GM18858 (cell line): ENCODE results near the gene SLC7A11.
A peak's percentile ranks its signal among the peaks of the same experiment; 100 is the strongest.

Experiments
- ATAC-seq: cut with Tn5 transposase; IDR thresholded peaks from one replicate; pipeline ENCODE4 v1.9.1; 2021; ENCODE audit not compliant: unreplicated experiment

The SLC7A11 gene

DNA sequence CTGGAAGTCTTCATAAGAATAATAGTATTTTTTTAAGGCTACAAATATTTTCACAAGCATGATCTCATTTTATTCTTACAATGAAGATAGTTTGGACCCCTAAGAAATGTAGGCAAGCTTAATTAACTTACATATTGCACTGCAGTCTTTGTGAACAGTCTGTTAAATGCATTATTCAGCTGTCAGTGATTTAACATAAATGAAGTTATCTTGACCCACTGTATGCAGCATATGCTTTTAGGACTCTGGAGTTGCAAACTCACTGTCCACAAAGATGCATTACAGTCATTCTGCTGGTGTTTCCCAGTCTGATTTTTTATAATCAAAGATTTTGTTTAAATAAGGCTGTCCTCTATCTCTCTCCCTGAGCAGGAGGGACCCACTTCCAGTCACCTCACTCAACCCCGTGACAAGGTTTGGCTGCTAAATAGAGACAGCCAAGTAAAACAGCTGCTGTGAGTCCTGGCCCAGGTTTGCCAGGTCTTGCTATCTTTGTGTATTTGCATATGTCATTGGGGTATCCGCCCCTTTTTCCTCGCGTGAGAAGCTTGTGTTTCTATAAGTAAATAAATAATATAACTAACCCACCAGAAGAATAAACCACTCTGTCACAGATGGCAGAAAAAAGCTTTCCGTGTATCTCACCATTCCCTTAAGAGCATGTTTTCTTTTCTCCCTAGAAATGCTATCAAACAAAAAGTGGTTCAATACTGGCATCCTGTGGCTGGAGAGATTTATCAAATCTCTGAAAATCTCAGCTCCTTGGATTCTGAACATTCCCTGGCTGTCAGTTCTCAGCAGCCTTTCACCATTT is 67.0 kb downstream of the SLC7A11 start:
- no peak for ATAC-seq

DNA sequence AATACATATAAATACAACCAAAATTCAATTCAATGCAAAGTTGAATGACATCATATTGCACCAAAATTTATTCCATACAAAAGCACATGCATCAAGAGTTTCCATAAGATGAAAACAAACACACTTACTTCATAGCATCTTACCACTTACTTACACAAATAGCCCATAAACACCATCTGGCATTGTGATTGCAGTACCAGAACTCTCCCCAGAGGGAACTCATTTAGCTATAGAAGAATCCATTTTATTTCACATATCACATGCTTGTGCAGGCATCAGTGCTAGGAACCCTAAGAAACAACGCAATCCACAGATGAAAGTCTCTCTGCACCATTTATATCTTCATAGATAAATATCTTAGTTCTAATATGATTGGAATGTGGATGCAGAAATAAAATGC is 77.9 kb downstream of the SLC7A11 start:
- no peak for ATAC-seq

DNA sequence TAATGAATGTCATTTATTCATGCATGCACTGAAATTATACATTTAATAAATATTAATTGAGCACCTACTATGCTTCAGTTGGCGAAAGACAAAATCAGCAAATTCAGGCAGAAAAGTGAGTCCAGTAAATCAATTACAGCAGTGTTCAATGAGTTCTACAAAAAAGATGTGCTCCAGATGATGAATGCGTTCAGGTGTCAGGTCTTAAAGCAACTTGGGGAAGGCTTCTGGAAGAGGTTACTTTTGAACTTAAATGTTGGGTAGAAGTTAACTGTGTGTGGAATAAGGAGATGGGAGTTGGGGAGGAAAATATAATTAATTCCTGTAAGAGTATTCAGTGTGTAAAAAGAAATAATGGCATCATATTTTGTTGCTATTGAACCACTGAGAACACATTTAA is 79.0 kb downstream of the SLC7A11 start:
- ATAC-seq: no peak

DNA sequence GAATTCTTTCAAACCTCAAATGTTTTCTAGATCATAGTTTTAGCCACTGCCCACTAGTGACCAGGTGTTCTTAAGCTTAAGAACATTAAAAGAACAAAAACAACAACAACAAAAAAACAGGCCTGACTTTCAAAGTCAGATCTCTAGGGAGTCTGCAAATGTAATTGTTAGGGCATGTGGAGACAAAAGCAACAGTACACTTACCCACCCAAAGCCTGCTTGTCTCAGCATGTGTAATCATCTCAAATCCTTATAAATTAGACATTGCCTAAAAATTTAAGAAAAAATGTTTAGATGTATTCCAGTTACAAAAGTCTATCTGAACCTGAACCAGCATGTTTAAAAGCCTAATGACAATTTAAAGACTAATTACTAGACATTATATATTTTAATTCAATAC is 79.9 kb downstream of the SLC7A11 start:
- ATAC-seq: no peak

DNA sequence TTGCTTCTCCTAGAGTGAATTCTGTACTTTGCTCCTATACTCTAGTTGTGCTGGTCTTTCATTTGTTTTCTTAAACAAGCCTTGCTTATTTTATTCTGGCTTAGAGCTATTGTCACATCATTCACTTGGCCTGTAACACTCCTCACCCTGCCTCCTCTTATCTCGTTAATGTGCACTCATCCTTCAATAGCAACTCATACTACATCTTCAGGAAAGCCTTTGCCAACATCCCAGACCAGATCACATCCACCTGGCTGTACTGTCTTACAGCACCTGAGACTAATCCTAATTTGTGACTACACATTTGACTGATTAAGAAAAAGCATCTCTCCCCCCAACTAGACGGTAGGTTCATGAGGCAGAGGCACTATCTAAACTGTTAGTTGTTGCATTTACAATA is 80.8 kb downstream of the SLC7A11 start:
- no peak for ATAC-seq

DNA sequence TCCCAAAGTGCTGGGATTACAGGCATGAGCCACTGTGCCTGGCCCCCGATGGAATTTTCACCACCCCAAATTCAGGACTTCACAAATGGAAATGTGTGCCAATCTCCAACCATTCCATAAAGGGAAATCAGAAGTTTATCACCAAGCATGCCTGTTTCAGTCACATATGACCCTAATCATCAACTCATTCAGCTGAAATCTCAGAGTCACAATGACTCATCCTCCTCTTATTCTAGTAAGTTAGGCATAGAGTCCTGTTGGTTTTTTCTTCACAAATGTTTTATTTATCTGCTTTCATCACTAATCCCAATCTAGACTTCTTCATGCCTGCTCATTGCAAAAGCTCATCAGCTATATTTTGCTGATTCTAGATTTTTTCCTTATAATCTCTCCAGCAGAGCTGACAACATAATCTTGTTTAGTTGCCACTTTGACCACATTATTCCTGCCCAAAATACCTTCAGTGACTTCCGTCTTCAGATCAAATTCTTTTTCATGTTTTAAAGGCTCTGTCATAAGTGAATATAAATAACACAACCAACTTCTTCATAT is 83.3 kb downstream of the SLC7A11 start:
- ATAC-seq: no peak

DNA sequence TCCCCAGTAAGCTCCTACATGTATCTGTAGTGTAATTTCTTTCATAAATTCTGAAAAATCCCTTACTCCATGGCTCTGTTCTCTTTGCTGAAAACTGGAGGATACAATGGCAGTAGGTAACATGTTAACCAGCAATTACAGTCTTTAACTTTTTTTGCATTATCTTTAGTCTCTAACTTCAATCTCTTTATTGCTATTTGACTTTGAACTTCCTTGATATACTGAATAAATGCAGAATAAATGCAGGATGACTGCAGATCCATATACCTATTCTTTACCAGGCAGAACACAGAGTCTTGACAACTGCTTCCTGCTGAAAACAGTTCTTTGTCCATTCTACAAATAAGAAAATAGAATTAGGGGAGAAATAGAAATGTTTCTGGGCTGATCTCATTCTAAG is 101.3 kb downstream of the SLC7A11 start:
- ATAC-seq: no peak

DNA sequence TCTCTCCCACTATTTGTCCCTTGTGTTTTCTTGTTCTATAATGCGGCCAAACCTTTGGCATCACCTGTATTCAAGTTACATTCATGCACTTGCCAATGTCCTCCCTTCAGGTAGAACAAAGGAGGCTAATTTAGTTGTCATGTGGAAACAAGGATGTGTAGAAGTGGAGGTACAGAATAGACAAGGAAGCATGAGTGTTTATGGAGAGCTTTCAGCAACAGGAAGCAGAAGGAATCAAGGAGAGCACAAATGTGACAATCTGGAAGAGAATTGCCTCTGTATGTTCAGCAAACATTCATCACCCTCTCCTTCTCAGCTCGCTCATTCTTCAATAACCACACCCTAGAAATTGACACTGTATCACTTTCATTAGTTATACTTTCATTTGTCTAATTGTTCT is 103.4 kb downstream of the SLC7A11 start:
- no peak for ATAC-seq

DNA sequence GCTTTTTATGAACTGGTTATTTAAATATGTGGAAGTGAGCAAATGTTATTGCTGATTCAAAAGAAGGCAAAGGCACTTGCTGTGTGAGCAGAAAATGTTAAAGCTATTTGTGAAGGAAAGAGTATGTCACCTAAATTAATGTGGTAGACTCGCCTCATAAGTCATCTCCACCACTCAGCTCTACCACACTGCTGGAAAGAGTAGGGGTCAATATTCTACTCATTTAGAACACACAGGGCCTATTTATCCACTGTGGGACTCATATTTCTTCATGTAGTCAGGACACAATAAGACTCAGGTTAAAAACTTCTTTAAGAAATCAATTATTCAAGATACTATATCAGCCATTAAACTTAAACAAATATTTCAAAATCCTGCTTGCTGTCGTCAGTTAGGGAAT is 106.5 kb downstream of the SLC7A11 start:
- ATAC-seq: no peak

DNA sequence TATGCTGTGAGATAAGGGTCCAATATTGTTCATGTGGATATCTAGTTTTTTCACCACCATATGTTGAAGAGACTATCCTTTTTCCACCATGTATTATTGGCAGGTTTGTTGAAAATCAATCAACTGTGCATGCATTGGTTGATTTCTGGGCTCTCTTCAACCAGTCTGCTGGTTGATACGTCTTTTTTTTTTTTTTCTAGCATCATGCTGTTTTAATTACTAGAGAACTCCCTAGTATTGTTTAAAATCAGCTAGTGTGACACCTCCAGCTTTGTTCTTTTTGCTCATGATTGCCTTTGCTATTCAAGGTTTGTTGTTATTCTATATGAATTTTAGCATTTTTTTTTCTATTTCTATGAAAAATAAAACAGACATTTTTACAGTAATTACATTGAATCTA is 123.9 kb downstream of the SLC7A11 start:
- ATAC-seq: no peak

DNA sequence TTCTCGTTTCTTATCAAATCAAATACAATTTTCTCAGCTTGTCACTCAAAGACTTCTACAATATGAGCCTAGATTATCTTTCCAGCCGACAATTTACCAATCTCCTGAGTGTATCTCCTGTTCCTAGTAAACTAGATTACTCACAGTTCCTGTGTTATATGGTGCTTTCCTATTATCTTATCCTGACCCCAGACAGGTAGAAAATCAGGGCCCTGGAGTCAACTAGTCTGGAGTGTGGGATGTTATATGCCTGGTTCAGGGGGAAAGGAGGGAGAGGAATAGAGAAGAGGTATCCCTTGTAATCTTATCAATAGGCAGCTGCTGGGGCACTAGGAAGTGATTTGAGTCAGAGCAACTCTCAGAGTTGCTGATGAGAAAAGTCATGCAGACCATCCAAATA is 127.1 kb downstream of the SLC7A11 start:
- no peak for ATAC-seq

DNA sequence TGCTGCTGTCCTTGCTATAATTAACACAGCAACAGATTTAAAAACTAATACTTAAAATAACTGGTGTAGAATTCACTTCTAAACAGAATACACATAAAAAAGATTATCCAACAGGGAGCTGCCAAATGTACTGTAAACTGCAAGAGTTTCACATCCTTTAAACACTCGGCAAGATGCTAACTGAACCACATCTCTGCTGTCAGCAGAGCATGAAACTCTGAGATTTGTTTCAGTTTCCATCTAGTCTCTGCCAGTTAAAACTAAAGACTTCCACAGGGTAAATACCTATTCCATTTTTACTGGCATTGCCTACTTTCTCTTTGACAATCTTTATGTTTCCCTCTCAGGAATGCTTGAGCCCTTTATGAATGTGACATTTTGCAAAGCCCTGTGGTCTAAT is 127.7 kb downstream of the SLC7A11 start:
- ATAC-seq: peak; percentile 99
